DND-41 (cell line): ENCODE data around the gene OSBPL1A.

ENCODE experiments used
- ATAC-seq: fragments of 200-7000 bp; cut with Tn5 transposase; 3 replicates; pipeline ENCODE4 v1.9.1; 2021; ENCODE audit warnings: low read depth; ENCODE audit not compliant: insufficient read depth
- DNase-seq: peaks from one replicate; pipeline ENCODE4 v3.0.0-alpha.2; 2020
- H2AFZ ChIP-seq: 2 replicates; pipeline ENCODE4 v1.6.0; 2012; ENCODE audit warnings: low read depth, low read length
- H3K27ac ChIP-seq: 2 replicates; pipeline ENCODE4 v1.5.1; 2012; ENCODE audit warnings: low read length, inconsistent platforms
- H3K27me3 ChIP-seq: fragments of 200-600 bp; sonication (generic); 2 replicates; pipeline ENCODE4 v1.6.0; 2012; ENCODE audit warnings: low read length, mild to moderate bottlenecking, inconsistent platforms; ENCODE audit not compliant: insufficient read depth, poor library complexity
- H3K36me3 ChIP-seq: 2 replicates; pipeline ENCODE4 v1.5.1; 2012; ENCODE audit warnings: low read length, inconsistent platforms; ENCODE audit not compliant: insufficient read depth
- H3K4me1 ChIP-seq: 2 replicates; pipeline ENCODE4 v1.5.1; 2012; ENCODE audit warnings: mild to moderate bottlenecking, low read length; ENCODE audit not compliant: insufficient read depth
- H3K4me2 ChIP-seq: 2 replicates; pipeline ENCODE4 v1.6.0; 2012; ENCODE audit warnings: mild to moderate bottlenecking, moderate library complexity, low read length, inconsistent platforms; ENCODE audit not compliant: insufficient read depth
- H3K4me3 ChIP-seq, 2 experiments: fragments of 200-600 bp in 1 of 2; shearing (Covaris generic) in 1 of 2; 2 replicates each; pipeline ENCODE4 v1.5.1; 2012 to 2016; ENCODE audit warnings: inconsistent platforms in 2 of 2, low read length in 2 of 2, mild to moderate bottlenecking in 2 of 2, low read depth in 1 of 2, moderate library complexity in 1 of 2
- H3K79me2 ChIP-seq: 2 replicates; pipeline ENCODE4 v1.6.0; 2012; ENCODE audit warnings: low read length, inconsistent platforms; ENCODE audit not compliant: insufficient read depth
- H3K9ac ChIP-seq: 2 replicates; pipeline ENCODE4 v1.6.0; 2012; ENCODE audit warnings: low read depth, mild to moderate bottlenecking, inconsistent platforms, low read length, moderate library complexity
- H3K9me3 ChIP-seq: 2 replicates; pipeline ENCODE4 v1.5.1; 2012; ENCODE audit warnings: low read length, moderate library complexity, mild to moderate bottlenecking, inconsistent platforms; ENCODE audit not compliant: insufficient read depth, severe bottlenecking
- H4K20me1 ChIP-seq: 2 replicates; pipeline ENCODE4 v1.6.0; 2012; ENCODE audit warnings: low read length; ENCODE audit not compliant: insufficient read depth
- CTCF ChIP-seq: IDR thresholded peaks from 2 replicates; pipeline ENCODE4 v1.5.1; 2012; ENCODE audit warnings: borderline replicate concordance, low read length, moderate library complexity, mild to moderate bottlenecking; ENCODE audit not compliant: poor library complexity, severe bottlenecking; ENCODE audit errors: extremely low read depth
- EZH2 ChIP-seq: IDR thresholded peaks from 3 replicates; pipeline ENCODE4 v1.6.1; 2012; ENCODE audit warnings: borderline replicate concordance, low read depth, mild to moderate bottlenecking, moderate library complexity, low read length, inconsistent platforms; ENCODE audit not compliant: severe bottlenecking

The OSBPL1A gene

GRCh38 chr18:24195296-24196053, 202.1 kb downstream of the OSBPL1A start:
- ATAC-seq (no peak), DNase-seq (no peak)
- H3K36me3 ChIP-seq = no peaks in the 10 kb centered on the region
- no peaks in the 10 kb centered on the region for H3K79me2 ChIP-seq
- no peaks in the 10 kb centered on the region for H3K9me3 ChIP-seq
- H4K20me1 ChIP-seq = no peaks in the 10 kb centered on the region
- H3K4me1 ChIP-seq = no peaks in the 10 kb centered on the region
- TF ChIP-seq EZH2 = no peak
- no peak for TF ChIP-seq CTCF
- no peak overlapping the region for H3K4me2 ChIP-seq
- H2AFZ ChIP-seq = no peak overlapping the region
- no peak overlapping the region for H3K4me3 ChIP-seq
- H3K9ac ChIP-seq = no peak overlapping the region
- H3K27ac ChIP-seq = no peak overlapping the region
- peaks cover 11% of the 10 kb centered on the region for H3K27me3 ChIP-seq

- Histone ChIP-seq H3K9me3 (no peaks in the 10 kb centered on the region), H3K27me3 (peaks cover 30% of the 10 kb centered on the region), H3K27ac (no peak overlapping the region), H3K4me3 (no peak overlapping the region), H3K9ac (no peak overlapping the region), H2AFZ (no peak overlapping the region), H3K36me3 (no peaks in the 10 kb centered on the region), H3K79me2 (no peaks in the 10 kb centered on the region), H4K20me1 (no peaks in the 10 kb centered on the region), H3K4me2 (no peak overlapping the region), H3K4me1 (no peaks in the 10 kb centered on the region)
- ATAC-seq (no peak), DNase-seq (no peak)
- no peak for TF ChIP-seq EZH2
- TF ChIP-seq CTCF = no peak
These were observed 207.0 kb downstream of the OSBPL1A start for GRCh38 chr18:24190590-24190989.

- H3K27ac ChIP-seq = no peak overlapping the region
- no peaks in the 10 kb centered on the region for H4K20me1 ChIP-seq
- no peak overlapping the region for H3K4me3 ChIP-seq
- no peak overlapping the region for H3K9ac ChIP-seq
- no peak overlapping the region for H2AFZ ChIP-seq
- H3K4me1 ChIP-seq = no peaks in the 10 kb centered on the region
- H3K9me3 ChIP-seq = no peaks in the 10 kb centered on the region
- H3K27me3 ChIP-seq = peaks cover 30% of the 10 kb centered on the region
- DNase-seq (no peak), ATAC-seq (no peak)
- H3K4me2 ChIP-seq = no peak overlapping the region
- no peaks in the 10 kb centered on the region for H3K79me2 ChIP-seq
- no peaks in the 10 kb centered on the region for H3K36me3 ChIP-seq
- TF ChIP-seq CTCF (no peak), EZH2 (no peak)
These were observed 207.8 kb downstream of the OSBPL1A start for GRCh38 chr18:24189664-24190346.
